Mucosa of rectum (tissue), 2 donors: ENCODE data around the gene RAD18.

ENCODE experiments used
- H3K27ac ChIP-seq, 2 donors: one replicate each; pipeline ENCODE4 v1.7.0; 2013; ENCODE audit warnings: inconsistent platforms in 2 of 2, low read depth in 2 of 2, low read length in 2 of 2
- H3K27me3 ChIP-seq, 2 donors: one replicate each; pipeline ENCODE4 v1.7.0; 2013; ENCODE audit warnings: low read length in 2 of 2; ENCODE audit not compliant: control insufficient read depth in 2 of 2, insufficient read depth in 2 of 2
- H3K36me3 ChIP-seq, 2 donors: one replicate each; pipeline ENCODE4 v1.7.0; 2013; ENCODE audit warnings: low read length in 2 of 2; ENCODE audit not compliant: control insufficient read depth in 2 of 2, insufficient read depth in 2 of 2
- H3K4me1 ChIP-seq, 2 donors: one replicate each; pipeline ENCODE4 v1.7.0; 2013; ENCODE audit warnings: low read length in 2 of 2, mild to moderate bottlenecking in 1 of 2; ENCODE audit not compliant: control insufficient read depth in 2 of 2, insufficient read depth in 2 of 2
- H3K4me3 ChIP-seq, 2 donors: one replicate each; pipeline ENCODE4 v1.7.0; 2013; ENCODE audit warnings: low read length in 2 of 2
- H3K9ac ChIP-seq, 2 donors: one replicate each; pipeline ENCODE4 v1.7.0; 2013; ENCODE audit warnings: low read length in 2 of 2, low read depth in 1 of 2, mild to moderate bottlenecking in 1 of 2
- H3K9me3 ChIP-seq, 2 donors: one replicate each; pipeline ENCODE4 v1.7.0; 2013; ENCODE audit warnings: low read length in 2 of 2; ENCODE audit not compliant: control insufficient read depth in 2 of 2
- donor health status: healthy.
- donor health status: Normal muscosa, but diverticular disease.

Gene RAD18

DNA sequence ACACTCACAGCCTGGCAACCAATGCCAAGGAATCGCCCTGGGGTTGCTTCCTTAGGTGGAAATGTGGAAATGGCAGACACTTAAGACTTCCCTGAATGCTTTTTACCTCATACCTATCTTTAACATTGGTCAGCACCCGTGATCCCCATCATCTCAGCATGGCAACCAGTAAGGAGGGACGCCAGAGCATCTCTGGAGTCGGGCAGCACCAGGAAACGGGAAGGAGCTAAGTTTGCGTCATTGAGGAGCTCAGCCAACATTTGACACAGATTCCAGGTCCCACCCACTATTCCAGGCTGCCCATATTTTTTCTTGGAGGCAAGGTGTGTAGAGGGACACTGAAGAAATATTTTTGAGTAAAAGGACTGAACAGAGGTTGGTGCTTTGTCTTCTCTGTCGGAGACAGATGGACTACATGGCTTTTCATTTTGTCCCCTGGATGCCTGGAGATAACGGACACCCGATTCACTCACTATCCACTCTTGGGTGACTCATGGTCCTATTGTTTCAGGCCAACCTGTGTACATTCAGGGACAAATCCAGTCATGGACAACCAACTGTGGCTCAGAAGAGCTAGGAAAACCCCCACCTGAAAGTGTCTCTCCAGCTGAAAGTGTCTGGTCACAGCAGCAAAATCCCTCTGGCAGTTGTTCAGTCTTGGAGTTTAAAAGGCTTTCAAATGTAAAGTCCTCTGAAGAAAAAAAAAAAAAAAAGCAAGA is 123.5 kb downstream of the RAD18 start:
- Histone ChIP-seq H3K9ac (no peak overlapping the region), H3K36me3 (no peaks in the 10 kb centered on the region), H3K9me3 (no peaks in the 10 kb centered on the region), H3K4me1 (no peaks in the 10 kb centered on the region), H3K4me3 (no peak overlapping the region), H3K27me3 (no peaks in the 10 kb centered on the region), H3K27ac (no peak overlapping the region)

DNA sequence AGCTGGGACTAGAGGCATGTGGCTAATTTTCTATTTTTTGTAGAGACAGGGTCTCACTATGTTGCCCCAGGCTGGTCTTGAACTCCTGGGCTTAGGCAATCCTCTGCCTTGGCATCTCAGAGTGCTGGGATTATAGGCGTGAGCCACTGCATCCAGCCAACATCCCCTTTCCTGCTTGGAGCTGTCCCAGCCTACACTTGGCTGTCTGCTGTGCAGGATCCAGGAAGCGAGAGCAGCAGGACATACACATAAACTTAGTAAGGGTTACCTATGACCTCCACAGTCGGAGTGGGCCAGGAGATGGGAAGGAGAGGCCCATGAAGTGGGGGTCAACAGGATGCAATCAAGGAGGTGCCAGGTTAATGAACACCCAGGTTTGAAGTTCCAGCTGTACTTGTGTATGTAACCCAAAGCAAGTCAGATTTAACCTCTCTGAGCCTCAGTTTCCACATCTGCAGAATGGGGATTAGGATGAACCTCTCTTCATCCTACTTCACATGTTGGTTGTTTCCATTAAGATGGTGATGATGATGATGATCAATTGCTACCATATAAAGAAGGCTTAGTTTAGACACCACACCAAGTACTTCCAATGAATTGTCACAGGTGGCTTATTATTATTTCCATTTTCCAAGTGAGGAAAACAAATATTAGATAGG is 124.4 kb downstream of the RAD18 start:
- H3K27ac ChIP-seq = no peak overlapping the region
- no peaks in the 10 kb centered on the region for H3K27me3 ChIP-seq
- no peaks in the 10 kb centered on the region for H3K36me3 ChIP-seq
- no peaks in the 10 kb centered on the region for H3K9me3 ChIP-seq
- no peak overlapping the region for H3K9ac ChIP-seq
- no peaks in the 10 kb centered on the region for H3K4me1 ChIP-seq
- no peak overlapping the region for H3K4me3 ChIP-seq

DNA sequence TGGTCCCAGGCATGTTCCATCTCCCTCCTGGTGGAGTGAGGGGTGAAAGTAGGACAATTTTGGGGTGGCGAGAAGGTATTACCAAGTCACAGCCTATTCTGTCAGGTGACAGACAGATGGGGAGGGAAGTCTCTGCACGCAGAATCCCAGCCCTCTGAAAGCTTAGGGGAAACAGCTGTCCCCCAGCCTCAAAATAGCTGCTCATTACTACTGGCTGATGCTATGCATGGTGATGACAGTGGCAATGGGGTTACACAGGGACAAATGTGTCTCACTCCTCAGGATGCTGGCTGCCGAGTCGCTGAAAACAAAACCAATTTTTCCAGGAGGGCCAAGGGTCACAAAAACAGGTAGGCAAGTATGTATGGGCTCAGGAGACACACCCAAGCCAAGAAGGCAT is 125.0 kb downstream of the RAD18 start:
- H3K4me1 ChIP-seq = no peaks in the 10 kb centered on the region
- H3K4me3 ChIP-seq = no peak overlapping the region
- H3K36me3 ChIP-seq = no peaks in the 10 kb centered on the region
- no peaks in the 10 kb centered on the region for H3K27me3 ChIP-seq
- no peaks in the 10 kb centered on the region for H3K9me3 ChIP-seq
- no peak overlapping the region for H3K9ac ChIP-seq
- no peak overlapping the region for H3K27ac ChIP-seq

DNA sequence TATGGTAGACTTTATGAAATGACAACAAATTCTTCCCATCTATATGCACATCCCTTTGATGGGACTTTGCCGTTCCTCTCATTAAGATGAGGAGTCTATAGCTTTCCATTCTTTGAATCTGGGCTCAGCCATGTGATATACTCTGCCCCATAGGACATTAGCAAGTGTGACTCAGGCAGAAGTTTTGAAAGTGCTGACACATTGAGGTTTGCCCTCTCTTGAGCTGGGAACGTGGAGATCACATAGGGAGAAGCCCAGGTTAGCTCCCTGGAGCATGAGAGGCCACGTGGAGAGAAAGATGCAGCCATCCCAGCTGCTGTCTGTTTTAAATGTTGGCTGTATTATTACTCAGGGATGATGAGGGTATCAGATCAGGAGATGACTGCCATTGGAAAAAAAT is 126.1 kb downstream of the RAD18 start:
- Histone ChIP-seq H3K36me3 (no peaks in the 10 kb centered on the region), H3K27ac (no peak overlapping the region), H3K4me3 (no peak overlapping the region), H3K9me3 (no peaks in the 10 kb centered on the region), H3K27me3 (no peaks in the 10 kb centered on the region), H3K4me1 (no peaks in the 10 kb centered on the region), H3K9ac (no peak overlapping the region)

DNA sequence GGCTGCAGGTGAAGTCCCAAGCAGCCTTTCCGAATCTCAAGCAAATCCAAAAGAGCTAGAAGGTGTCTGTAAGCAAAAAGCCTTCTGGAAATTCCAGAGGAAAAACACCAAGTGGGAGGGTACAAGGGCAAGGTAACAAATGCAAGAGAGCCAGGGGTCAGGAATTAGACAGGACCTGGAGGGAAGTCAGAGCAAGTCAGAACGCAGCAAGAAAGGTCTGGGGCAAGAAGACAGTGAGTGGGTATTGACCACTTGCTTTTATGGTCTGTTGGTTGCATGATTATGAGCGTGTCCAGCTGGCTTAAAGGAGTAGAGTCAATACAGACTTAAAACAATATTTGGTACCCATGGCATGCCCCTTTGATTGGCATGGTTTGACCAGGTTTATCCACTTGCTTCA is 127.2 kb downstream of the RAD18 start:
- Histone ChIP-seq H3K27me3 (no peaks in the 10 kb centered on the region), H3K4me1 (no peaks in the 10 kb centered on the region), H3K9ac (no peak overlapping the region), H3K9me3 (no peaks in the 10 kb centered on the region), H3K27ac (no peak overlapping the region), H3K36me3 (no peaks in the 10 kb centered on the region), H3K4me3 (no peak overlapping the region)

DNA sequence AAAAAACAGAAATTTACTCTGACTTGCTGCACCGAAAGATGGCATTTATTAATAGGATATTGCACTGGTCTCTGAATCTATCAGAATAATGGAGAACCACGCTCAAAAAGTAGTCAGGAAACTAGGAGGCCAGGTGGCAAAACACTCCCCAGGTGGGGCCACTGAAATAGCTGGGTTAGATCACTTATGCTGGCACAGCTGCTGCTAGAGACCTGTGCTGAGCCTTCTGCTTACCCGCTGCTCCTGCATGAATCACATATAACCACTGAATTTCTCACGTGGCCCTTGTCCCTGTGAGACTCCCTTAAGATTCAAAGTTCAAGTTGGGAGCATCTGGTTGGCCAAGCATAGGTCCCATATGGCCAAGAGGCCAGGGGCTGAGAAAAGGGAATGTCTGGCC is 127.9 kb downstream of the RAD18 start:
- Histone ChIP-seq H3K27ac (no peak overlapping the region), H3K9me3 (no peaks in the 10 kb centered on the region), H3K36me3 (no peaks in the 10 kb centered on the region), H3K9ac (no peak overlapping the region), H3K4me3 (no peak overlapping the region), H3K27me3 (no peaks in the 10 kb centered on the region), H3K4me1 (no peaks in the 10 kb centered on the region)

DNA sequence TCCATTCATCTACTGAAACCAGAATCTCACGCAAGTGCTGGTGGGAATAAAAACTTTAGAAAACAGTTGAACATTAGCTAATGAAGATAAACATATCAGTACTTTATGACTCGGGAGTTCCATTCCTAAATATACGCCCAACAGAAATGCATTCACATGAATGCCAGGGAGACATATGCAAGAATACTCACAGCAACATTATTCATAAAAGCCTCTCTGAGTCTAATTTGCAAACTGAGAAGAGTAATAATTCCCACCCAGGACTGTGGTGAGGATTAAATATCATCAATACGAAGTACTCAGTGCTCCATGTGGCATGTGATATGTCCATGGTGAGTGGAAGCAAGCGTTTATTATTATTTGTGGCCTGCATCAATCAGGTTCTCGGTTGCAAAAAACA is 128.3 kb downstream of the RAD18 start:
- no peak overlapping the region for H3K4me3 ChIP-seq
- H3K27ac ChIP-seq = no peak overlapping the region
- H3K9ac ChIP-seq = no peak overlapping the region
- H3K36me3 ChIP-seq = no peaks in the 10 kb centered on the region
- H3K9me3 ChIP-seq = no peaks in the 10 kb centered on the region
- H3K27me3 ChIP-seq = no peaks in the 10 kb centered on the region
- no peaks in the 10 kb centered on the region for H3K4me1 ChIP-seq

DNA sequence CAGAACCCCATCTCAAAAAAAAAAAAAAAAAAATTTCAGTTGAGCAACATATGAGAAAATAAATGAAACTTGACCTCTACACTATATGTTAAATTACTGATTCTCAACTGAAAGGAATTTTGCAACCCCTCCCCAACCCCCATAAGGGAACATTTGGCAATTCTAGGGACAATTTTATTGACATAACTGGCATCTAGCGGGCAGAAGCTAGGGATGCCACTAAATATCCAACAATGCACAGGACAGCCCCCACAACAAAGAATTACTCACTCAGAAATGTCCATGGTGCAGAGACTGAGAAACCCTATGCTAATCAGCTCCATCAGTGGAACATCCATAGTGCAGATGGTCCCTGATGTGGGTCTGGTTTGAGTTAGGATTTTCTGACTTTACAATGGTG is 135.6 kb downstream of the RAD18 start:
- H3K9ac ChIP-seq = no peak overlapping the region
- H3K27me3 ChIP-seq = no peaks in the 10 kb centered on the region
- H3K36me3 ChIP-seq = no peaks in the 10 kb centered on the region
- no peaks in the 10 kb centered on the region for H3K9me3 ChIP-seq
- no peak overlapping the region for H3K4me3 ChIP-seq
- H3K27ac ChIP-seq = no peak overlapping the region
- no peaks in the 10 kb centered on the region for H3K4me1 ChIP-seq
